ENCODE data around the gene SYTL1. TPM values are rescaled to one million over a fixed set of nuclear protein-coding genes. Genes with fewer than 3 reads are reported as not detected.

Gene SYTL1
- total RNA-seq, 2 experiments from 2014 or later, result 81.7 to 117 TPM

DNA sequence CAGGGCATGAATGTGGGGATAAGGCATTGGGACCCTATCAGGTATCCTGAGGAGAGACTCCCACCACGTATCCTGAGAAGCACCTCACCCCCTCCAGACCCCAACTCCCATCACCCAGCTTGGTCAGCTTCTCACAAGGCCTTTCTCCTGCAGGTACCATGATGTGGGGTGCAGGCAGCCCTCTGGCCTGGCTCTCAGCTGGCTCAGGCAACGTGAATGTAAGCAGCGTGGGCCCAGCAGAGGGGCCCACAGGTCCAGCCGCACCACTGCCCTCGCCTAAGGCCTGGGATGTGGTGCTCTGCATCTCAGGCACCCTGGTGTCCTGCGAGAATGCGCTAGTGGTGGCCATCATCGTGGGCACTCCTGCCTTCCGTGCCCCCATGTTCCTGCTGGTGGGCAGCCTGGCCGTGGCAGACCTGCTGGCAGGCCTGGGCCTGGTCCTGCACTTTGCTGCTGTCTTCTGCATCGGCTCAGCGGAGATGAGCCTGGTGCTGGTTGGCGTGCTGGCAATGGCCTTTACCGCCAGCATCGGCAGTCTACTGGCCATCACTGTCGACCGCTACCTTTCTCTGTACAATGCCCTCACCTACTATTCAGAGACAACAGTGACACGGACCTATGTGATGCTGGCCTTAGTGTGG lies 51.9 kb downstream of the SYTL1 start:
- Histone ChIP-seq H3K4me3 (ENCODE audit: low read depth, low read length, poor library complexity, severe bottlenecking) (no peak overlapping the region), H3K4me2 (ENCODE audit: low read length) (no peak overlapping the region), H2AFZ (ENCODE audit: low read length) (no peak overlapping the region), H3K9me3 (ENCODE audit: low read length) (no peaks in the 10 kb centered on the region), H3K9me2 (ENCODE audit: insufficient read depth, low read length) (no peaks in the 10 kb centered on the region), H3K27ac (ENCODE audit: low read depth, low read length, poor library complexity, severe bottlenecking) (no peak overlapping the region), H3K79me2 (ENCODE audit: insufficient read depth, low read depth, low read length) (no peaks in the 10 kb centered on the region), H3K4me1 (ENCODE audit: insufficient read depth, low read length, poor library complexity, severe bottlenecking) (peaks cover 13% of the 10 kb centered on the region), H3K36me3 (ENCODE audit: insufficient read depth, low read length) (no peaks in the 10 kb centered on the region), H4K20me1 (ENCODE audit: insufficient read depth, low read length) (no peaks in the 10 kb centered on the region)
- ChIA-PET POLR2A (no interaction called here), CTCF (ENCODE audit: unreplicated experiment) (interaction anchor here (1.0 kb wide), 1 partner anchor 62 kb away, joined by 3 read pairs; no protein-coding TSS in a partner anchor)
- no TSS peak for BruUV-seq (replicated peaks)
- intact Hi-C loops (cut with micrococcal nuclease; ENCODE audit: unreplicated experiment), result loop anchor here (5.0 kb wide), 2 partner anchors 51 to 291 kb away; partner anchors contain the start of gene SYTL1
- no peak for TF ChIP-seq EZH2phosphoT487 (IDR thresholded peaks at IDR 0.05; ENCODE audit: borderline replicate concordance, low read depth, low read length)
- TF ChIP-seq, protein P1, sequence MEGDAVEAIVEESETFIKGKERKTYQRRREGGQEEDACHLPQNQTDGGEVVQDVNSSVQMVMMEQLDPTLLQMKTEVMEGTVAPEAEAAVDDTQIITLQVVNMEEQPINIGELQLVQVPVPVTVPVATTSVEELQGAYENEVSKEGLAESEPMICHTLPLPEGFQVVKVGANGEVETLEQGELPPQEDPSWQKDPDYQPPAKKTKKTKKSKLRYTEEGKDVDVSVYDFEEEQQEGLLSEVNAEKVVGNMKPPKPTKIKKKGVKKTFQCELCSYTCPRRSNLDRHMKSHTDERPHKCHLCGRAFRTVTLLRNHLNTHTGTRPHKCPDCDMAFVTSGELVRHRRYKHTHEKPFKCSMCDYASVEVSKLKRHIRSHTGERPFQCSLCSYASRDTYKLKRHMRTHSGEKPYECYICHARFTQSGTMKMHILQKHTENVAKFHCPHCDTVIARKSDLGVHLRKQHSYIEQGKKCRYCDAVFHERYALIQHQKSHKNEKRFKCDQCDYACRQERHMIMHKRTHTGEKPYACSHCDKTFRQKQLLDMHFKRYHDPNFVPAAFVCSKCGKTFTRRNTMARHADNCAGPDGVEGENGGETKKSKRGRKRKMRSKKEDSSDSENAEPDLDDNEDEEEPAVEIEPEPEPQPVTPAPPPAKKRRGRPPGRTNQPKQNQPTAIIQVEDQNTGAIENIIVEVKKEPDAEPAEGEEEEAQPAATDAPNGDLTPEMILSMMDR (conservative IDR thresholded peaks at IDR 0.05; ENCODE audit: low read length), result no peak
- no peak for DNase-seq (ENCODE audit: low spot score)

DNA sequence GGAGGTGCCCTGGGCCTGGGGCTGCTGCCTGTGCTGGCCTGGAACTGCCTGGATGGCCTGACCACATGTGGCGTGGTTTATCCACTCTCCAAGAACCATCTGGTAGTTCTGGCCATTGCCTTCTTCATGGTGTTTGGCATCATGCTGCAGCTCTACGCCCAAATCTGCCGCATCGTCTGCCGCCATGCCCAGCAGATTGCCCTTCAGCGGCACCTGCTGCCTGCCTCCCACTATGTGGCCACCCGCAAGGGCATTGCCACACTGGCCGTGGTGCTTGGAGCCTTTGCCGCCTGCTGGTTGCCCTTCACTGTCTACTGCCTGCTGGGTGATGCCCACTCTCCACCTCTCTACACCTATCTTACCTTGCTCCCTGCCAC lies 52.4 kb downstream of the SYTL1 start:
- Histone ChIP-seq H4K20me1 (ENCODE audit: insufficient read depth, low read length) (no peaks in the 10 kb centered on the region), H3K4me3 (ENCODE audit: low read depth, low read length, poor library complexity, severe bottlenecking) (no peak overlapping the region), H3K9me3 (ENCODE audit: low read length) (no peaks in the 10 kb centered on the region), H3K4me1 (ENCODE audit: insufficient read depth, low read length, poor library complexity, severe bottlenecking) (peaks cover 13% of the 10 kb centered on the region), H2AFZ (ENCODE audit: low read length) (no peak overlapping the region), H3K79me2 (ENCODE audit: insufficient read depth, low read depth, low read length) (no peaks in the 10 kb centered on the region), H3K4me2 (ENCODE audit: low read length) (no peak overlapping the region), H3K27ac (ENCODE audit: low read depth, low read length, poor library complexity, severe bottlenecking) (no peak overlapping the region), H3K9me2 (ENCODE audit: insufficient read depth, low read length) (no peaks in the 10 kb centered on the region), H3K36me3 (ENCODE audit: insufficient read depth, low read length) (no peaks in the 10 kb centered on the region)
- TF ChIP-seq, protein P1 (conservative IDR thresholded peaks at IDR 0.05; ENCODE audit: low read length), result no peak
- TF ChIP-seq EZH2phosphoT487 (IDR thresholded peaks at IDR 0.05; ENCODE audit: borderline replicate concordance, low read depth, low read length), result no peak
- POLR2A ChIA-PET, result no interaction called here
- no peak for DNase-seq (ENCODE audit: low spot score)
- no TSS peak for BruUV-seq (replicated peaks)
- intact Hi-C loops (cut with micrococcal nuclease; ENCODE audit: unreplicated experiment), result loop anchor here (5.0 kb wide), 2 partner anchors 52 to 292 kb away; partner anchors contain the start of gene SYTL1
- CTCF ChIA-PET (ENCODE audit: unreplicated experiment), result no interaction called here

DNA sequence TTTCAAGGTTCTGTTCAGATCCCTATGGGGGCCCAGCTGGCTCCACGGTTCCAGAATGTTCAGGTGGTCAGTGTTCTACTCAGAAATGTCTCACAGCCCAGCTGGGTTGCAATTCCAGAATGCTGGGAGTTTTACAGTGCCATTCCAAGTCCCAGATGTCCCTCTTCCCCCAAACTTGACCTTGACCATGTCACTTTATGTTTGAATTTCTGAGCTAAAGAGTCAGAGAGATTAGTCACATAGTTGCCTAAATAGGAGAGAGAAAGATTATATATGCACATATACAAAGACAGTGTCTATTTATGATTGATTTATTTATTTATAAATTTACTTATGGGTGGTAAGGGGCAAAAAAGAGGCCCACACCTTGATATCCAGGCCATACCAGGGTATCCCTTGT lies 53.1 kb downstream of the SYTL1 start:
- H3K4me3 ChIP-seq (ENCODE audit: low read depth, low read length, poor library complexity, severe bottlenecking), result no peak overlapping the region
- intact Hi-C loops (cut with micrococcal nuclease; ENCODE audit: unreplicated experiment), result loop anchor here (1.0 to 5.0 kb wide), 5 partner anchors 38 to 293 kb away; partner anchors contain the start of gene SYTL1

More for the DNA sequence above, 53.1 kb downstream of the SYTL1 start:
- Histone ChIP-seq H3K4me1 (ENCODE audit: insufficient read depth, low read length, poor library complexity, severe bottlenecking) (peaks cover 13% of the 10 kb centered on the region), H3K36me3 (ENCODE audit: insufficient read depth, low read length) (no peaks in the 10 kb centered on the region), H2AFZ (ENCODE audit: low read length) (no peak overlapping the region), H3K79me2 (ENCODE audit: insufficient read depth, low read depth, low read length) (no peaks in the 10 kb centered on the region), H3K4me2 (ENCODE audit: low read length) (no peak overlapping the region), H3K9me3 (ENCODE audit: low read length) (no peaks in the 10 kb centered on the region), H3K9me2 (ENCODE audit: insufficient read depth, low read length) (no peaks in the 10 kb centered on the region), H4K20me1 (ENCODE audit: insufficient read depth, low read length) (no peaks in the 10 kb centered on the region), H3K27ac (ENCODE audit: low read depth, low read length, poor library complexity, severe bottlenecking) (no peak overlapping the region)
- ChIA-PET POLR2A (no interaction called here), CTCF (ENCODE audit: unreplicated experiment) (no interaction called here)
- BruUV-seq (replicated peaks), result no TSS peak
- TF ChIP-seq, protein P1 (conservative IDR thresholded peaks at IDR 0.05; ENCODE audit: low read length), result no peak
- TF ChIP-seq EZH2phosphoT487 (IDR thresholded peaks at IDR 0.05; ENCODE audit: borderline replicate concordance, low read depth, low read length), result no peak
- DNase-seq (ENCODE audit: low spot score), result no peak

All from OCI-LY7 (cell line).